ENCODE results near the gene LBH.
A peak's percentile ranks its signal among the peaks of the same experiment; 100 is the strongest.

The LBH gene

DNA sequence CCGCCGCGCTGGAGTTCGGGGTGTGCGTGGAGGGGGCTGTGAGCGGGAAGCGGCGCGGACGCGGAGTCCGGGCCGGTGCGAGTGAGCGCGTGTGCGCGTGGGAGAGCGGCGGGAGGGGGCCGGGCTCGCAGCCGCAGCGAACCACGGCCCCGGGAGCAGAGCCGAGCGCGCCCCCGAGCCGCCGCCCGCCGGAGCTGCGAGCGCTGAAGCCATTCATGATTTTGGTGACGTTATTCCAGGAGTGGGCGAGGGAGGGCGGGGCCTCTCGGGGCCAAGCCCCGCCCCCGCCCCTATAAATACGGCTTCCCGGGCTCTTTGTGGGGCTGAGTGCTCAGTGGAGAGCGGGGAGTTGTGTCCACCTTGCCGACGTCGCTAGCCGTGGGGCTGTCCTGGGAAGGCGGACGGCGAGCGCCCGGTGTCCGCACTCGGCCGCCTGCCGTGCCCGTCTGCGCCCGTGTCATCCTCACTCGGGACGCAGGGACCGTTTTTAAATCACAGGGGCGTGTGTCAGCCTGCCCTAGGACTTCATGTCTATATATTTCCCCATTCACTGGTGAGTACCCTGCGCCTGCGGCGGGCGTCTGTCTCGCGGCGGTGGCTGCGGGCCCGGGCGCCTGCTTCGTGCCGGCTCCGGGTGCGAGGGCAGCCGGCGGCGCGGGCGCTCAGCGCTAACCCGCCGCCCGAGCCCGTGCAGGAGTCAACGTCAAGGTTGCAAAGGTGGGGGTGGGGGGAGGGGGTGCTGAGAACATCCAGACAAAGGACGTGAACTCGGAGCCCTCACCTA lies at the start of gene LBH:
TSS of gene LBH (plus strand) at position 323 of the 784 bp plus-strand sequence. CDS start at position 528, 205 bp downstream.
- peak; percentile 87 to 89 for DNase-seq

GRCh38 chr2:30184035-30184434 lies 47.3 kb upstream of the LBH start:
- DNase-seq: no peak

GRCh38 chr2:30185178-30185577 lies 46.2 kb upstream of the LBH start:
- DNase-seq: no peak

DNA sequence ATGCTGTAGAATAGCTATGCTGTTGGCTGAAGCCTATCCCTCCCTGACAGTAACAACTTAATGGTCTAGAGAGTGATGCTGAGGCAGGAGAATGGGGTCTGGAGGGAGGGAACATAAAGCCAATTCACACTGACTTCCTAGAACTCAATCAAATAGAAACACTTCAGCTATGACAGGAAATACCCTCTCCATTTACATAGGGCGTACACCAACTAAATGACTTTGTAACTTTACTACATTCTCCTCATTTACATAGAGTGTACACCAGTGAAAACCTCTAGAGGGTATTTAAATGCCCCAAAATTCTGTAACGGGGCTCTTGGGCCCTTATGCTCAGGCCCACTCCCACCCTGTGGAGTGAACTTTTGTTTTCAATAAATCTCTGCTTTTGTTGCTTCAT lies 43.0 kb upstream of the LBH start:
- DNase-seq: no peak

GRCh38 chr2:30190637-30191036 lies 40.7 kb upstream of the LBH start:
- DNase-seq: no peak

DNA sequence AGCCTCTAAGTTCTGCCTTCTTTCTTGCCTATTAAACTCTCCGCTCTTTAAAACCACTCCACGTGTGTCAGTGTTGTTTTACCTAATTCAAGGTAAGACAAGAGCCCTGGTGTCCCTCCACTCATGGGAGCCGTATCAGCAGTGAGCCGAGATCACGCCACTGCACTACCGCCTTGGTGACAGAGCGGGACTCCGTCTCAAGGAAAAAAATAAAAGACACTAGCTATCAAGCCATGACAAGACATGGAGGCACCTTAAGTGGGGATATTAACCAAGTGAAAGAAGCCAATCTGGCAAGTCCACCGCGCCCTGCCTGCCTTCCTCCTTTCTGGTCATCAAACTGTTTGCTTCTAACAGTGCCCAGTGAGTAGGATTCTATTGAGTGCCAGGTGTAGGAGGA lies 40.2 kb upstream of the LBH start:
- no peak for DNase-seq

- no peak for DNase-seq
Measured at GRCh38 chr2:30191819-30192271, 39.5 kb upstream of the LBH start.

- DNase-seq: no peak
Measured at GRCh38 chr2:30192314-30192713, 39.0 kb upstream of the LBH start.

- DNase-seq: no peak
Measured at GRCh38 chr2:30193104-30193681, 38.1 kb upstream of the LBH start.

- DNase-seq: no peak
Measured at GRCh38 chr2:30194421-30194820, 36.9 kb upstream of the LBH start.

DNA sequence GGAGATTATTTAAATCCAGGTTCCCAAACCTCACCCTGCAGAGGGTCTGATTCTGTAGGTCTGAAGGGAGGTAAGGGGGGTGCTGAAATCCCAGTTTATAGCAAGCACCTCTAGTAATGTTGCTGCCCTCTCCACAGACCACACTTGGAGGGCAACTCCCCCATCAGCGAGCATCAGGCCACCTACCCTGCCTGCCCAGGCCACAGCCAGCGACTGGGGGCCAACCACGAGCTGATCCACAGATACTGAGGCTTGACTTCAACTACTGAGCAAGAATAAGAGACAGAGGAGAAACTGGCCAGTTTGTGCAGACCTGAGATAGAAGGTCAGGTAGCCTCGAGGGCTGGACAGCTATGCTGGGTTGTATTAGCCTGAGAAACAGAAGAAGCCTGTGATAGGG lies 36.3 kb upstream of the LBH start:
- no peak for DNase-seq

- no peak for DNase-seq
Measured at GRCh38 chr2:30197570-30198192, 33.7 kb upstream of the LBH start.

GRCh38 chr2:30201990-30202389 lies 29.3 kb upstream of the LBH start:
- DNase-seq: no peak

DNA sequence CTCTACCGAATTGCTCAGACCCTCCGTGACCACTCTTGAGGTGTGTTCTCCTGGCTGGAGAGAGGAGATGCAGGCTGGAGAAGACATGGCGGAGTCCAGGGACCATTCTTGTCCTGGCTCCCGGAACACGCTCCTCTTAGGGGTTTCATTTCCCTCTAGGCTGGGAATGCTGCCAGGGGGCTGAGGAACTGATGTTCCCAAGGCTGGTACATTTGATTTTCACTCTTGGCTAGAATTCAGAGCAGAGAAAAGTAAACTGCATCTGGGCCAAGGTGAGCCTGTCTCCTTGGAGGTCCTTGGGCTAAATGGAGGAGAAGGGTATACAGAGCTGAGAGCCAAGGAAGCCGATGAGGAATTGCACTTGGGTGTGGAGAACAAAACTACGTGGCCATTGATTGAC lies 28.2 kb upstream of the LBH start:
- DNase-seq: no peak

DNA sequence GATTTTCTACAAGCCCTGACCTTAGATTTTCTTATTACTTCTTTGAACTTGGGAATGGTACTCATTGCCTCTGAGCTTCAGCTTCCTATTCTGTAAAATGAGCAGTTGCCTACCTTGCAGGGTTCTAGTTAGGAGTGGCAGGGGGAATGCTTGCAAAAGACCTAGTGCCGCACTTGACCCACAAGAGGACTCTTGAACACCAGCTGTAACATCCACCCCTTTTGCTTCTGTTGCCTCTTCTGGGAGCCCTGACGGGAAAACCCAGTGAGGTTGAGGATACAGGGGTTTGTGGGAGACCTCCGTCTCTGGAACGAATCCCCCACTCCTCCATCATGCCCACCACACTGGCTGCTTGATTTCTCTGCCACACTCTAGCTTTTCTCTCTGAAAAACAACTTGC lies 27.1 kb upstream of the LBH start:
- DNase-seq: no peak

- DNase-seq: no peak
Measured at GRCh38 chr2:30205456-30205855, 25.9 kb upstream of the LBH start.

DNA sequence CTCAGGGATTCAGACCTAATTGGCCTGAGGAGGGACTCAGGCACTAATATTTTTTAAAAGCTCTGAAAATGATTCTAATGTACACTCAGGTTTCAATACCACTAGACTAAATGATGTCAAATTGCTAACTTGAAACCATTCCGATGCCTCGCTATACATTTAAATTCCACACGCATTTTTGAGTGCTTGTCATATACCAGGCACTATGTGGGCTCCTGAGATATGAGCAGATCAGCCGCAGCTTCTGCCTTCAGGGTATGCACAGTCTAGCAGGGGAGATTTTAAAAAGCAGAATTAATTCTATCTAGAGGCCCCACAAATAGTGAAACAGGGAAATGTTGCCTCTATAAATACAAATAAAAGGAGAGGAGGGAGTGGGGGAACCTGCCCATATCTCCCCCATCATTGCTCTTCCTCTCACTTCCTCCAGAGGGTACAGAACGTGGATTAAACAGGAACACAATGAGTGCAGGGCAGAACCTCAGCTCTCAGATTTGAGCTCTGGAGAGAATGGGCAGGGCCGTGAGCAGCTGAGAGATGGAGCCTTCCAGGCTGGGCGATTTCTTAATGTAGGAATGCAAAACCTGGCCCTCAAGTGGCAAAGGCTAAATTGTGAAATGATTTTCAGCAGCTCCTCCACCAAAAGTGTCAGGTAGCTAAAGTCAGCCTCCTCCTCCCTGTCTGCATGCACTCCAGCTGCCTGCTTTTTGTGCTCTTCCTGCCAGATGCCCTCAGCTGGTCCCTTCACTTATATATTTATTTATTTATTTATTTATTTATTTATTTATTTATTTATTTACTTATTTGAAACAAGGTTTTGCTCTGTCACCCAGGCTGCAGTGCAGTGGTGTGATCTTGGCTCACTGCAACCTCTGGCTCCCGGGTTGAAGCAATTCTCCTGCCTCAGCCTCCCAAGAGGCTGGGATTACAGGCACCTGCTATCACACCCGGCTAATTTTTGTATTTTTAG lies 24.6 kb upstream of the LBH start:
- DNase-seq: no peak

GRCh38 chr2:30208453-30208852 lies 22.9 kb upstream of the LBH start:
- peak in 1 of 2 experiments; percentile 23 for DNase-seq

DNA sequence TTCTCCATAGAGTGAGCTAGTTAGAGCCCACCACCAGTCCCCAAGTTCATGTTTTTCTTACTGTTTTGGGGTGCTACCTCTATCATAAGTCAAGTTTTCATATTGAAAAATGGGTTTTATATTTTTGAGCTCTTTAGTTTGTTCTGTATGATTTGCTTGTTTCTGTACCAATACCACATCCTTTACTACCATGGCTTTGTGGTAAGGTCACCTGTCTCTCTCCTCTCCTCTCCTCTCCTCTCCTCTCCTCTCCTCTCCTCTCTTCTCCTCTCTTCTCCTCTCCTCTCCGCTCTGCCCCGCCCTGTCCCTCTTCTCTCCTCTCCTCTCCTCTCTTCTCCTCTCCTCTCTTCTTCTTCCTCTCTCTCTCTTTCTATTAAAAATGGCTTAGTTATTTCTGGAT lies 22.1 kb upstream of the LBH start:
- no peak for DNase-seq

DNA sequence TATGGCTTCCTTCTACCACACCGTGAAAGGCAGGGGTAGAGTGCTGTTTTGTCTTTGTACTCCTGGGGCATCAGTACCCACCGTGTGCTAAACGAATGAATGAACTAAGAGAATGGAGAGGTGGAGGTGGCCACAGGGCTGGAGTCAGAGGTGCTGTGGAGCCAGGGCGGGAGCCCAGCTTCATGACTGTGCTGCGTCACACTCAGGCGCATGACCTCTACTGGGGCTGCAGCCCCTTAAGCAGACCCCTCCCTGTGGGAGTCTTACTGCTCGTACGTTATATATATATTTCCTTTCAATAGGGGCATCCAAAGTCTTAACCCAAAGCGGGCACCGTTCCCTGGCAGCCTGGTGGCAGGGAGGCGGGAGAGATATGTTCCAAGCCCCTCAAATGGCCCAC lies 18.0 kb upstream of the LBH start:
- no peak for DNase-seq

GRCh38 chr2:30213907-30214463 lies 17.3 kb upstream of the LBH start:
- DNase-seq: no peak

- no peak for DNase-seq
Measured at GRCh38 chr2:30216157-30216556, 15.2 kb upstream of the LBH start.

Measured in stimulated activated CD4-positive, alpha-beta T cell treated with anti-CD3 and anti-CD28 coated beads, Interleukin-4, amount 100 ng/mL, for 4 hours (primary cell).